IPS-18c (cell line): ENCODE results near the gene STAC2.
"Not testable (repeated sequence)": the region's sequence is repeated elsewhere in the genome, so short reads cannot be mapped to it uniquely, and the experiment has no call there.

Experiments
- H3K4me3 ChIP-seq: 2 replicates; pipeline ENCODE4 v1.7.0; 2013; ENCODE audit warnings: low read depth, mild to moderate bottlenecking, low read length, moderate library complexity; ENCODE audit not compliant: insufficient read depth
- H3K9me3 ChIP-seq: one replicate; pipeline ENCODE4 v1.6.1; 2013; ENCODE audit warnings: mild to moderate bottlenecking, low read length, moderate library complexity; ENCODE audit not compliant: control insufficient read depth, insufficient read depth

STAC2 gene

GRCh38 chr17:39177256-39177655, 48.5 kb downstream of the STAC2 start:
- Histone ChIP-seq H3K4me3 (no peak overlapping the region), H3K9me3 (no peaks in the 10 kb centered on the region)

GRCh38 chr17:39175695-39176093, 50.1 kb downstream of the STAC2 start:
- no peaks in the 10 kb centered on the region for H3K9me3 ChIP-seq
- H3K4me3 ChIP-seq, result no peak overlapping the region

- no peak overlapping the region for H3K4me3 ChIP-seq
Observed at GRCh38 chr17:39174920-39175694, 50.6 kb downstream of the STAC2 start.

GRCh38 chr17:39173526-39174274, 52.0 kb downstream of the STAC2 start:
- H3K9me3 ChIP-seq, result no peaks in the 10 kb centered on the region
- H3K4me3 ChIP-seq, result no peak overlapping the region

More at GRCh38 chr17:39174920-39175694, 50.6 kb downstream of the STAC2 start:
- H3K9me3 ChIP-seq, result no peaks in the 10 kb centered on the region

GRCh38 chr17:39173080-39173479, 52.7 kb downstream of the STAC2 start:
- H3K4me3 ChIP-seq, result no peak overlapping the region
- no peaks in the 10 kb centered on the region for H3K9me3 ChIP-seq

GRCh38 chr17:39171933-39172332, 53.8 kb downstream of the STAC2 start:
- Histone ChIP-seq H3K9me3 (no peaks in the 10 kb centered on the region), H3K4me3 (no peak overlapping the region)

- Histone ChIP-seq H3K9me3 (no peaks in the 10 kb centered on the region), H3K4me3 (no peak overlapping the region)
Observed at GRCh38 chr17:39170558-39170957, 55.2 kb downstream of the STAC2 start.

- no peaks in the 10 kb centered on the region for H3K9me3 ChIP-seq
- H3K4me3 ChIP-seq, result no peak overlapping the region
Observed at GRCh38 chr17:39170109-39170508, 55.6 kb downstream of the STAC2 start.

- no peaks in the 10 kb centered on the region for H3K9me3 ChIP-seq
- no peak overlapping the region for H3K4me3 ChIP-seq
Observed at GRCh38 chr17:39169518-39169917, 56.2 kb downstream of the STAC2 start.

GRCh38 chr17:39169101-39169500, 56.6 kb downstream of the STAC2 start:
- H3K4me3 ChIP-seq, result no peak overlapping the region

GRCh38 chr17:39168503-39168902, 57.2 kb downstream of the STAC2 start:
- not testable (repeated sequence) for H3K9me3 ChIP-seq, H3K4me3 ChIP-seq

More at GRCh38 chr17:39169101-39169500, 56.6 kb downstream of the STAC2 start:
- H3K9me3 ChIP-seq, result no peaks in the 10 kb centered on the region

GRCh38 chr17:39167476-39167875, 58.3 kb downstream of the STAC2 start:
- H3K4me3 ChIP-seq, result no peak overlapping the region

GRCh38 chr17:39166437-39167335, 59.1 kb downstream of the STAC2 start:
- H3K4me3 ChIP-seq, result no peak overlapping the region
- H3K9me3 ChIP-seq, result no peaks in the 10 kb centered on the region

More at GRCh38 chr17:39167476-39167875, 58.3 kb downstream of the STAC2 start:
- H3K9me3 ChIP-seq, result no peaks in the 10 kb centered on the region

GRCh38 chr17:39165841-39166349, 59.9 kb downstream of the STAC2 start, which contains the start of gene ARL5C:
Gene ARL5C, minus strand, starts transcription at chr17:39166161. Its CDS starts 401 bp downstream, at chr17:39165760.
- H3K4me3 ChIP-seq, result peak within 1 kb of the TSS; percentile 69
- H3K9me3 ChIP-seq, result no peaks in the 10 kb centered on the region

- Histone ChIP-seq H3K4me3 (peak overlapping the region; percentile 69), H3K9me3 (no peaks in the 10 kb centered on the region)
Observed at GRCh38 chr17:39165178-39165840, 60.4 kb downstream of the STAC2 start.

- Histone ChIP-seq H3K9me3 (no peaks in the 10 kb centered on the region), H3K4me3 (peak overlapping the region; percentile 69)
Observed at GRCh38 chr17:39164675-39165143, 61.0 kb downstream of the STAC2 start.
